GM21515 (cell line): ENCODE results near the gene ENOPH1.
"Not testable (repeated sequence)": the region's sequence is repeated elsewhere in the genome, so short reads cannot be mapped to it uniquely, and the experiment has no call there.

Experiments used
- ATAC-seq: cut with Tn5 transposase; IDR thresholded peaks from one replicate; pipeline ENCODE4 v1.9.1; 2021; ENCODE audit not compliant: unreplicated experiment

Gene ENOPH1

DNA sequence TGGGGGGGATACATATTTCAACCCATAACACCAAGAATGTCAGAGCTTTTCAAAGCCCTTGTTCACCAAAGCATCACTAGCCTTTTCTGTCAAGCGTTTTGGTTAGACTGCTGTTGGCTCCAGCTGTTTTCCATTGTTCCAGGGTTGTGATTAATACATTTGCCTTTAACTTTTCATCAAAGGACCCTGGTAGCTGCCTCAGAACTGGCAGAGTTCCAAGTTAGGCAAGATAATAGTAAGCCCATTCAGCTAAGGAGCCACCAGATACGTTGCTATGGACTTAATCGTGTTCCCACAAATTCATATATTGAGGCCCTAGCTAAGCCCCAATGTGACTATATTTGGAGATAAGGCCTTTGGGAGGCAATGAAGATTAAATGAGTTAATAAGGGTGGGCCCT lies 37.1 kb downstream of the ENOPH1 start:
- ATAC-seq: no peak

DNA sequence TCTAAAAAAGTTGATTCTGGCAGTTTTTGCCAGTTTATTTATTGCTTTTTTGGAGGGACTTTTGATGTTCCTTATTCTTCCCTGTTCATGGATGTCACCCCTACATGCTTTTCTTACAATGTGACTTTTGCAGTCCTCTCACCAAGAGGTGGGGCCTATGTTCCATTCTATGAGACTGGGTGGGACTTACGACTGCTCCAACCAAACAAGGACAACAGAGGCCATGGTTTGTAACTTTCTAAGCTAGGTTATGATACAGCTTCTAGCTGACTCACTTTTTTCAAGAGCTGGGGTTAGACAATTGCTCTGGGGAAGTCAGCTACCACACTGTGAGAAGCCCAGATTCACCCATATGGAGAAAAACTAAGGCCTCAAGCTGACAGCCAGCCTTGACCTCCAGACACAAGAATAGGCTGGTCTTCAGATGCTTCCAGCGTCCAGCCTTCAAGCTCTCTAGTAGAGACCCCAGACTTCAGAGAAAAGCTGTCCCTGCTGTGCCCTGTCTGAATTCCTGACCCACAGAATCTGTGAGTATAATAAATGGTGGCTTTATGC lies 39.5 kb downstream of the ENOPH1 start:
- no peak for ATAC-seq

DNA sequence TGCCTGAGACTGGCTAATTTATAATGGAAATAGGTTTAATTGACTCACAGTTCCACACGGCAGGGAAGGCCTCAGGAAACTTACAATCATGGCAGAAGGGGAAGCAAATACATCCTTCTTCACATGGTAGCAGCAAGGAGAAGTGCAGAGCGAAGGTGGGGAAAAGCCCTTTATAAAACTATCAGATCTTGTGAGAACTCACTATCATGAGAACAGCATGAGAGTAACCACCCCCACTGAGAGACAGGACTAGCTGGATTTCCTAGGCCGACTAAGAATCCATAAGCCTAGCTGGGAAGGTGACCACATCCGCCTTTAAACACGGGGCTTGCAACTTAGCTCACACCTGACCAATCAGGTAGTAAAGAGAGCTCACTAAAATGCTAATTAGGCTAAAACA lies 42.7 kb downstream of the ENOPH1 start:
- not testable (repeated sequence) for ATAC-seq

DNA sequence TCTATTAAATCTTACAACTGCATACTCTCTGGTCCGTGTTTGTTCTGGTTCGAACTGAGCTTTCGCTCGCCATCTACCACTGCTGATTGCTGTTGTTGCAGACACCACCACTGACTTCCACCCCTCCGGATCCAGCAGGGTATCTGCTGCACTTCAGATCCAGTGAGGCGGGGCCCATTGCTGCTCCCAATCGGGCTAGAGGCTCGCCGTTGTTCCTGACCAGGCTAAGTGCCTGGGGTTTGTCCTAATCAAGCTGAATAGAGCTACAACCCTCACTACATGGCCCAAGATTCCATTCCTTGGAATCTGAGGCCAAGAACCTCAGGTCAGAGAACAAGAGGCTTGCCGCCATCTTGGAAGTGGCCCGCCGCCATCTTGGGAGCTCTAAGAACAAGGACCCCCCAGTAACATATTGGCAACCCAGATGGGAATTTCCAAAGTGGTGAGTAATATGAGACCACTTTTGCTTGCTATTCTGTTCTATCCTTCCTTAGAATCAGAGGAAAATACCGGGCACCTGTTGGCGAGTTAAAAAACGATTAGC lies 43.3 kb downstream of the ENOPH1 start:
- ATAC-seq: no peak

DNA sequence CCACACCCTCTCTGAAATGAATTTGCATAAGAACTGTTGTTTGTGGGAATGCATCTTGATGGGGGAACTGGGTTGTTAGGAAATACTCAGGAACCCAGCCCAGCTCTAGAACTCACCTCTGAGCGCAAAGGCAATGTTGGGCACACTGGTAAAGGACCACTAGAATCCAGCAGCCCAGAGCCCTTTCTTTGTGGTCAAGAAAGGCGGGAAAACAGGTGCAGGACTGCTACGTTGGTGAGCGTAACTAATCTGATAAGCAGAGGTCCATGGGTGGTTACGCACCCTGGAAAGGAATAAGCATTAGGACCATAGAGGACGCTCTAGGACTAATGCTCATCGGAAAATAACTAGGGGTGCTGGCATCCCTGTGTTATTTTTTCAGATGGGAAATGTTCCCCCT lies 45.5 kb downstream of the ENOPH1 start:
- ATAC-seq: not testable (repeated sequence)

DNA sequence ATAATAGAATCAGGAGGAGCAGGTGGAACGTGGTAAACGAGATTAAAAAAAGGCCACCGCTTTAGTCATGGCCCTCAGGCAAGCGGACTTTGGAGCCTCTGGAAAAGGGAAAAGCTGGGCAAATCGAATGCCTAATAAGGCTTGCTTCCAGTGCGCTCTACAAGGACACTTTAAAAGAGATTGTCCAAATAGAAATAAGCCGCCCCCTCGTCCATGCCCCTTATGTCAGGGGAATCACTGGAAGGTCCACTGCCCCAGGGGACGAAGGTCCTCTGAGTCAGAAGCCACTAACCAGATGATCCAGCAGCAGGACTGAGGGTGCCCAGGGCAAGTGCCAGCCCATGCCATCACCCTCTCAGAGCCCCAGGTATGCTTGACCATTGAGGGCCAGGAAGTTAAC lies 47.1 kb downstream of the ENOPH1 start:
- not testable (repeated sequence) for ATAC-seq

DNA sequence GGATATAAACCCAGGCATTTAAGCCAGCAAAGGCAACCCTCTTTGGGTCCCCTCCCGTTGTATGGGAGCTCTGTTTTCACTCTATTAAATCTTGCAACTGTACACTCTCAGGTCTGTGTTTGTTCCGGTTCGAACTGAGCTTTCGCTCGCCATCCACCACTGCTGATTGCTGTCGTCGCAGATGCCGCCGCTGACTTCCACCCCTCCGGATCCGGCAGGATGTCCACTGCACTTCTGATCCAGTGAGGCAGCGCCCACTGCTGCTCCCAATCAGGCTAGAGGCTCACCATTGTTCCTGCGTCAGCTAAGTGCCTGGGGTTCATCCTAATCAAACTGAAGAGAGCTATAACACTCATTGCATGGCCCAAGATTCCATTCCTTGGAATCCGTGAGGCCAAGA lies 49.2 kb downstream of the ENOPH1 start:
- no peak for ATAC-seq

DNA sequence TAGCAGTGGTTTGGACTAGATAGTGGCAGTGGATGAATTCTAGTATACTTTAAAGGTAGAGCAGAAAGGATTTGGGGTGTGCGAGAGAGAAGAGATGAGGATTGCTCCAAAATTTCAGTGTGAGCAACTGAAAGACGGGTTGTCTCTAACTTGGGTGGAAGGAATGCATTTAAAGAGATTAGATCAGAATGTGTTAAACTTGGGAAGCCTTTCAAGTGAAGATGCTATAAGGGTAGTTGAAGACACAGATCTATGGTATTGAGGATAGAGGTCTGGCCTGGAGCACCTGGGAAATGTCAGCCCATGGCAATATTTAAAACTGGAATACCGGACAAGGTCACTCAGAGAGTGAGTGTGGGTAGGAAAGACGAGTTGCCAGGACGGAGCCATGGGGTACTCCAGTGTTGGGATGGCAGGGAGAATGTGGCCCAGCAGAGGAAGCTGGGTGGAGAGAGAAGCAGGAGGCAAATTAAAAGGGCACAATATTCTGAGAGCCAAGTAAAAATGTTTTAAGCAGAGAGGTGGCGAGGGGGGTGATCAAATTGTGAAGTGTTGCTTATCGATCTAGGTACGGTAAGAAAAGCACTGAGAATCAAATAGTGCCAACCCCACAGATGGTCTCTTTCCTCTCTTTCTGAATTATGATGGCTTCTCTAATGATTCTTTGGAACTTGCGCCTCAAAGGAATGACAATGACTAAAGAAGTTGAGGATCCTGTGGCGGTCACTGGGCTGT lies 50.5 kb downstream of the ENOPH1 start:
- no peak for ATAC-seq

DNA sequence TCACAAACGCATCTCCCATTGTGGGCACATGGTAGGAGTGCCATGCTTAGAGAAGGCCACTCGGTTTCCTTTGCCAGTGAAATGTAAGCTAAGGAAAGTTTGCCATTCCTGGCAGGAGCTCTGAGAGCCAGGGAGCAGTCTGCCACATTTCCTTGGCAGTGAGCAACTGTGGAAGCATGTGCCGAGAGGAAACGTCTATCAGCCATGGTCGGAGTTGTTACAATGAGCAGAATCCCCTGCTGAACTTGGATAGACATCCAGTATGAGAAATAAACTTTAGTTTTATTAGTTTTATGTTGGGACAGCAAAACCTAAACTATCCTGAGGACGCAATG lies 51.1 kb downstream of the ENOPH1 start:
- ATAC-seq: no peak

DNA sequence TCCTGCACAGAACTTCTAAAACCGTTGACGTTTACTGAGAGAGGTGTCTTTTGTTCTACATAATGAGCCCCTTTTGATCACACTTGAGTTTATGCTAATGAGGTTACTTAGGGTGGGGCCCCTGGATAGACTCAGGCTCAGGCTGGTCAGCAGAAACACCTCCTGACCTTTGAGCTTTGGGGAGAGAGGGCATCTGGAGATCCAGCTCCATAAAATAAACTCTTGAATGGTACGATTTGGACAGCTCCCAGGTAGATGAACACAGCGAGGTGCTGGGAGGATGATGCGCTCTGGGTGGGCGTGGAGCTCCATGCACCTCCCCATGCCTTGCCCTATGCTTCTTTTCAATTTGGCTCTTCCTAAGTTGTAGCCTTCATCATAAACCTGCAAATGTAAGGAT lies 52.0 kb downstream of the ENOPH1 start:
- ATAC-seq: no peak

DNA sequence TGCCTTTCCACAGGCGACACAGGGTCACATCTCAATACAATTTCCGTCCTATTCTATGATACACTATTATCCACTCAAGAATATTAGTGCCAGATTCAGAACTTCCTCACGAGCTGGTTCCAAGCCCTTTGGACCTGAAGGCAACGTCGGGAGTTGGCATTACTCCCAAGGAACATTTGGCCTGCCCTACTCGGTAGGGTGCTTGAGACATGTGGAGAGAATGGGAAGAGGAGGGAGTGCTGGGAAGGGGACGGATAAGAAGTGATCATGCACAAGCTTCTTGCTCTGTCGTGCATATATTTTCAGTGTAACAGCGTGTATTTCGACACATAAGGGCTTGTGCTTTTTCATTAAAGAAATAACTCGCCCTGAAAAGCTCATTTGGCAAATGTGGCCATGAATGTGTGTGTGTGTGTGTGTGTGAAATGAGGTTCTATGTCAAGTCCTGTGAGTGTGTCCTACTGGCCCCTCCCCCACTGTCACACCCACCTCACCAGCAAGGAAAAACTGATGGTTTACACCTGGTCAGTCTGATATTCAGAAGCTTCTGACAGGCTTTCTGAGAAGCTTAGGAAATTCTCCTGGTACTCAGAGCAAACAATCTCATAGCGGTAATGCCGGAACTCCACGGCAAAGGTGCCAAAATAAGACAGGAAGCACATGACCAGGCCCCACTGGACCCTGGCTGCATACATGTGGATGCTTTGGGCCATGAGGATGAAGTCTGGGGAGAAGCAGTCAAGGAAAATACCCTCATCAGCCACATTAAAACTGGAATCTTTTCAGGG lies 54.8 kb downstream of the ENOPH1 start:
- ATAC-seq: no peak

DNA sequence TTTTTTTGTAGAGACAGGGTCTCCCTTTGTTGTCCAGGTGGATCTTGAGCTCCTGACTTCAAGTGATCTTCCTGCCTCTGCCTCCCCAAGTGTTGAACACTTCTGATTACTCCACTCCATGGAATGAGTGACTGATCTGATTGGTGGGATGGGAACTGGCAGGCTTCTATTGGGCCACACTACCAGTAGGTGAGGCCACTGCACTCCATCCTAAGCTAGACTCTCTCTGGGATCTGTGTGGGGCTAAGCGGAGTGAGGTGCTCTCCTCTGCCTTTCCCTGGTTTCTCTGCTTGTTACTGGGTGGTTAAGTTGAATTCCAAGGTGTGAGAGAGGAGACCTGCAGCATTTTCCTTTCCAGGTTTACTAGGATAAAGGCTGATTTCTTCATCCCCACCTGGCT lies 58.7 kb downstream of the ENOPH1 start:
- ATAC-seq: no peak

DNA sequence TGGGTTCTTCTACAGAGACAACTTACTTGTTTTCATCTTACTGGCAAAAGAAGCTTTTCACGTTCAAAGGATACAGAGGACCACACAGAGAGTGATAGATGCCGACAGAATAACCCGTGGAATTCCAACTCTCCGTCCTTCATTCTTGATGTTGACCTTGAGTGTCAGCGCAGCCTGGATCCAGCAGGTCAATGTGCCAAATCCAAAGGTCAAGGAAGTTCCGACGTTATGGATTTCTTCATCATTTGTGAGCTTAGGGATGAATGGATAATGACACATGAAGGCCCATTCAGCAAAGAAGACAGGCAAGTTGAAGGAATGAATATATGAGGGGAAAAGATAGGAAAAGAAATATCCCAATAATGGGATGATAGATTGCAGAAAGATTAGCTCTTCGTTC lies 59.6 kb downstream of the ENOPH1 start:
- ATAC-seq: no peak

DNA sequence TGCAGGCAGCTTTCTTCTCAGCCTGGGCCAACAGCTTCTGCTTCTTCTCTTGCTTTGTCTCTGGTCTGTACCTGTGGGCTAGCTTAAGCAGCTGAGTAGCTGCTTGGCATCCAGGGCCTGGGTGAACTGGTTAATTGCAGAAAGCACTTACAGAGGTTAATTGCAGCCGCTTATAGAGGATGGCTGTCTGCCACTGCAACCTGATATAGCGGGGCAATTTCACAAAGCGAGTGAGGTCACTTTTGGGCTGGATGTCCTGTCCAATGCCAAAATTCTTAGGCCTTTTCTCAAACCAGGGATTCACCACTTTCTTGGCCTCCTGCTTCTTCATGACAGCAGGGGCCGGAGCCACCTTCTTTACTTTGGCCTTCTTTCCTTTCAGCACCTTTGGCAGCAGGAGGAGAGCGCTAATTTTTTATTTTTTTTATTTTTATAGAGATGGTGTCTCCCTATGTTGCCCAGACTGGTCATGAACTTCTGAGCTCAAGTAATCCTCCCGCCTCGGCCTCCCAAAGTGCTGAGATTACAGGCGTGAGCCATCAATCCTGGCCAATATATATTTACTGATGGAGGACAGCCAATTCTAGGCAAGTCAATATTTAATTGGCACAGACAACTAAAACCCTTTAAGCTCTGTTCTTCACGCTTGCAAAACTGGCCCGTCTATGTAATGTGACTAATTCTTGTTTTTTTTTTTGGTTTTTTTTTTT lies 61.0 kb downstream of the ENOPH1 start:
- no peak for ATAC-seq

DNA sequence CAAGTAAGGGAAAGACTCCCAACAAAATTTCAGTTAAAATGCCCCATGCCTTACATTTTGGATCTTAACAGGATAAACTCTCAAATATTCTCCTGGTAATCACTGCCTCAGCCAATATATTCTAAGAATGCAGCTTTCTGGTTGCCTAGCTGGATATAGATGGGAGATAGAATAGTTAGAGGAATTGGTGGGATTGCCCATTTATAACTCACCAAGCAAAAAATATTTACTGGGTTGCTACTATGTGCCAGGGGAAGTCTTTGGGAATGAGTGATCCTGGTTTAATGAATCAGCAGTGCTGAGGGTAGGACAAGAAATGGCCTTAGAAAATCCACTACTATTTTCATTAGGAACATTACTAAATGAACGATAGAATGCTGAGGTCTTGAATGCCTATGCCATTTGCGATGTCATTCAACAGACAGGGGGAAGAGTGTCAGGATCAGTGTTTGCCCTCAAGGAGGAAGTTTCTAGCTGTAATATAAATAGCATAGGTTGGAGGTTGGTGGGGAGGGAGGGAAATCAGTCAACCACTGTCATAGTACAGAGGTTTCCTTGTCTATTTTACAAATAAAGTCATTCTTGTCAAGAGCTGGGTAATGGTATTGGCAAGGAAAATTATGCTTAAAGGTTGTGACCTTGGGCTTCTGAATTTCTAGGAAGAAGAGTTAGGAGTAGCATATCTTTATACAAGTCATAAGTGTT lies 63.5 kb downstream of the ENOPH1 start:
- ATAC-seq: no peak

DNA sequence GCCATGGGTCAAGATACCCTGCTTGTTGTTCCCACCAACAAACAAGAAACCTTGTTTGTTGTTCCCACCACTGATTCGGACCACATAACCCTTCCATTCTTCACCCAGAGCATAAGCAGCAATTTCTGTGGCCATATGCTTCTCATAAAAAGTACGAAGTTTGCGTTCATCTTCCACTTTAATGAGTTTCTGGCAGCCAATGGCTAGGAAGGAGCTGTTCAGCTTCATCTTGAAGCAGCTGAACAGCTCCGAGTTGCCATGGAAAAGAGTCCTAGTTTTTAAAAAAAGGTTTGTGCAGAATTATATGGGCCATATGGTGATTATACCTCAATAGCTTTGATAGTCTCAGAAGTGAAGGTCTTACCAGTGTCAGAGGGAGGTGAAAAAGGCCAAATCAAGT lies 65.3 kb downstream of the ENOPH1 start:
- ATAC-seq: no peak

DNA sequence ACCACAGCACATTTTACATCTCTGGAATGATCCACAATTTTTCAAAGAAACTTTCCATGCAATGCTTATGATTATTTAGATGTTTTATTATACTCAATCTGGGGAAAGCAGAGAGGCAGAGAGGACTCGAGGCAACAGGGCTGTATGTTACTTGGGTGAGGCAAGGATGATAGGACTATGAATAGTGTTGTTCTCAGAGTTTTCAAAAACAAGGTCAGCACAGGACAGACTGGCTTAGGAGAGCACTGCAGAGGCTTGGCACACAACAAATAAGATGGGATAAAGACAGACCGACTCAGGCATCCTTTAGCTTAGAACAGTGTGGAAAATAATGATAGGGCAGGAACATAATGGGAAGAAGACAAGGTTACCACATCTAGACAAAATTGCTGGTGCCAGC lies 66.0 kb downstream of the ENOPH1 start:
- ATAC-seq: no peak

DNA sequence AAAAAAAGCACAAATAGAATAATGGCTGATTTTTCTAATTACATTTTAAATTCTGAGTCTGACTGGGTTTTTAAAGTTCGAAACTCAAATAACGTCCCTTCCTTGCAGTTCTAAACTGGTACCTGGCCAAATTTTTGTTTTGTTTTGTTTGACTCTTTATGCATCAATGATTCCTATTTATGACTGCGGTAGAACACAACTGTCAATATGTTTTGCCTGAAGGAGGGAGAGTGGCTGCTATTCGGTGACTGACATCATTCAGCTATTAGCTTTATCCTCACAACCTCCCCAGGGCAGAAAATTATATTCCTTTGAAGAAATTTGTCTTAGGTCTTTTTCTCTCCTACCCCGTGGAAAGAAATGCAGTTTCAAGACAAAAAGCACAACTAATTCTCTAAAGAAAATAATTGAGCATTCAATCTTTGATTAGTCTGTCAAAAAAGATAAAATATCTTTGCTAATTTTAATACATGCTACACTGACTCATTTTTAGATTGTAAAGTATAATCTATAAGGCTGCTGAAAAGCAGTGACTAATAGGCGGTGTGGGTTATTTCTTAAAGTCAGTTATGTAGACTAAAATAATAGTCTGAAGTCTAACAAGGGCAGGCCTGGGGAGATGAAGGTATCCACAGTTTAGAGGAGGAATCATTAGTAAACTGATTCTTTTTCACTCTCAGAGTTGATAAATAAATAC lies 69.5 kb downstream of the ENOPH1 start:
- ATAC-seq: no peak

DNA sequence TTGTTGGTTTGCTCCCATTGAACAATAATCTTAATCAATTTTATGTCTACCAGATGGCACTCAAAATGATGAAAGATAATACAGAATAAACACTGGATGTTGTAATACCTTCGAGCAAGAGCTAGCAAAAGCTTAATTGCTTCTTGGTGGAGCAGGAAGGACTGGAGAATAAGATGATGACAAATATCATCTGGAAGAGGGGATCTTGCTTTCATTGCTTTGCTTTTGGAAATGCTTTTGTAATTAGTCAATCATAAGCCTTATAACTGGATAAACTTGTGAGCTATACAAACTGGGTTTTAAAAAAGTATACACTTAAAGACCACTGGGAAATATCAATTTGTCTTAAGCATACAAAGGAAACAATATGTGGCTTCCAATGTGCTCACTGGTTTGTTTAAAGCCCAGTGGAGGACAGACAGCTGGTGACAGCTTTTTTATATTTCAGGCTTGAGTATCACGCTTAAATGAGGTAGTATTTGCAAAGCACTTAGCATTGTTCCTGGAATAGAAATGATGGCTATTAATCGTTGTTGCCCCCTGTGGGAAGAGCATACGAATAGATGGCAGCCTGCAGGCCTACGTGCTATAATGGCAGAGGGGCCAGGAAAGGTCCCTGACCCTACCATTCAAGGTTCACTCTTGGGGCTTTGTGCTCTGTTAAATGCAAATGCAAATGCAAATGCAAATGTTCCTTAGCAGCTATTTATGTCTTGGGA lies 70.2 kb downstream of the ENOPH1 start:
- no peak for ATAC-seq

DNA sequence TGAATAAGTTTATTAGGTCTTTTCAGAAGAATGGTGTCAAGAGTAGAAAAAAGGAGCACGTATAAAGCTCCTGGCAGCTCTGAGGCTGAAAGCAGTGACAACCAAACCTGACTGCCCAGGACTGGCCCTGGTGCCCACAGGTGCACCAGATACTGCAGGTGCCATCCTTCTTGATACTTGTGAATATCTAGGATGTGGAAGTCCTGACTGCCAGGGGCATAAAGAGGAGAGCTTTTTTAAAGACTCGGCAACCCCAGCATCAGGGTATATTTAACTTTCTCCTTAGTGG lies 70.7 kb downstream of the ENOPH1 start:
- ATAC-seq: no peak
